SK-N-SH (cell line): ENCODE data around the gene SH3PXD2A. TPM values are rescaled to one million over a fixed set of nuclear protein-coding genes. Genes with fewer than 3 reads are reported as not detected.

Experiments used
- CTCF ChIA-PET: fragments of 300-600, 350-600 bp; formaldehyde crosslinking; extraction: SDS; loops from one replicate; lab custom pipeline; 2021; lab: Yijun Ruan, JAX
- POLR2A ChIA-PET: fragments of 350-600 bp; sonication (Branson Sonifier 250); formaldehyde crosslinking; extraction: SDS; loops from one replicate; lab custom pipeline; 2020; ENCODE audit warnings: antibody characterized with exemption, inconsistent platforms; lab: Yijun Ruan, JAX
- DNase-seq: peaks from one replicate; pipeline ENCODE4 v3.0.0; 2012
- H2AFZ ChIP-seq: fragments of 200-600 bp; sonication (generic); 2 replicates; pipeline ENCODE4 v1.8.1; 2016; ENCODE audit warnings: antibody characterized with exemption, mild to moderate bottlenecking, low read depth
- H3F3A ChIP-seq: fragments of 200-600 bp; sonication (generic); replicated peaks from 2 replicates; pipeline ENCODE3; 2016; ENCODE audit warnings: antibody characterized with exemption, mild to moderate bottlenecking; ENCODE audit not compliant: insufficient read depth
- H3K27ac ChIP-seq, 2 experiments: fragments of 200-500 bp in 1 of 2; fragments of 200-600 bp in 1 of 2; sonication (Bioruptor generic) in 1 of 2; sonication (generic), shearing (Covaris generic) in 1 of 2; 2 replicates each; pipeline versions ENCODE4 v1.5.1 to v1.6.1; 2014 to 2016; ENCODE audit warnings: low read depth in 2 of 2, inconsistent platforms in 1 of 2, low read length in 1 of 2, mild to moderate bottlenecking in 1 of 2, mixed read lengths in 1 of 2
- H3K27me3 ChIP-seq: fragments of 200-600 bp; sonication (generic), shearing (Covaris generic); 2 replicates; pipeline ENCODE4 v1.6.1; 2016; ENCODE audit warnings: mixed run types; ENCODE audit not compliant: insufficient read depth
- H3K36me3 ChIP-seq, 2 experiments: fragments of 200-500 bp in 1 of 2; fragments of 200-600 bp in 1 of 2; sonication (Bioruptor generic) in 1 of 2; sonication (generic) in 1 of 2; replicated peaks in 1 of 2; 2 replicates each; pipeline versions ENCODE3 to v1.5.1; 2014 to 2016; ENCODE audit warnings: low read length in 1 of 2, mild to moderate bottlenecking in 1 of 2; ENCODE audit not compliant: insufficient read depth in 2 of 2, control insufficient read depth in 1 of 2
- H3K4me1 ChIP-seq, 2 experiments: fragments of 200-500 bp in 1 of 2; fragments of 200-600 bp in 1 of 2; sonication (Bioruptor generic) in 1 of 2; sonication (generic), shearing (Covaris generic) in 1 of 2; 2 replicates each; pipeline versions ENCODE4 v1.5.1 to v1.6.1; 2014 to 2016; ENCODE audit warnings: low read depth in 1 of 2, low read length in 1 of 2, mixed run types in 1 of 2; ENCODE audit not compliant: insufficient read depth in 2 of 2, control insufficient read depth in 1 of 2
- H3K4me2 ChIP-seq: fragments of 200-600 bp; sonication (generic), shearing (Covaris generic); 2 replicates; pipeline ENCODE4 v1.6.1; 2017; ENCODE audit warnings: mixed run types
- H3K4me3 ChIP-seq, 2 experiments: fragments of 200-500 bp in 1 of 2; fragments of 200-600 bp in 1 of 2; sonication (Bioruptor generic) in 1 of 2; sonication (generic), shearing (Covaris generic) in 1 of 2; 2 replicates each; pipeline versions ENCODE4 v1.5.1 to v1.8.1; 2014 to 2016; ENCODE audit warnings: low read depth in 2 of 2, inconsistent platforms in 1 of 2, low read length in 1 of 2, mild to moderate bottlenecking in 1 of 2, mixed read lengths in 1 of 2, moderate library complexity in 1 of 2
- H3K79me2 ChIP-seq: fragments of 200-600 bp; sonication (generic); 2 replicates; pipeline ENCODE4 v1.8.1; 2017; ENCODE audit warnings: mild to moderate bottlenecking; ENCODE audit not compliant: insufficient read depth
- H3K9ac ChIP-seq: fragments of 200-600 bp; sonication (generic); 2 replicates; pipeline ENCODE4 v1.6.1; 2017; ENCODE audit warnings: mixed run types
- H3K9me2 ChIP-seq: fragments of 200-600 bp; sonication (generic); 2 replicates; pipeline ENCODE4 v1.6.1; 2017; ENCODE audit warnings: mixed run types
- H3K9me3 ChIP-seq: fragments of 200-600 bp; sonication (generic); 2 replicates; pipeline ENCODE4 v1.6.1; 2017; ENCODE audit warnings: mixed run types, mild to moderate bottlenecking, moderate library complexity
- H4K20me1 ChIP-seq: fragments of 200-600 bp; sonication (generic); 2 replicates; pipeline ENCODE4 v1.6.1; 2017; ENCODE audit warnings: mild to moderate bottlenecking, mixed run types; ENCODE audit not compliant: insufficient read depth
- CTCF ChIP-seq: fragments of 200-600 bp; sonication (generic); IDR thresholded peaks from 2 replicates; pipeline ENCODE4 v1.6.1; 2017; ENCODE audit warnings: antibody characterized with exemption, mild to moderate bottlenecking, moderate library complexity
- EP300 ChIP-seq, 2 experiments: IDR thresholded peaks; 2 replicates each; pipeline versions ENCODE4 v1.4.0 to v1.6.1; 2012; ENCODE audit warnings: borderline replicate concordance in 1 of 2, low read depth in 1 of 2, low read length in 1 of 2
- EZH2phosphoT487 ChIP-seq: fragments of 200-600 bp; sonication (generic); IDR thresholded peaks from 2 replicates; pipeline ENCODE4 v1.6.1; 2017; ENCODE audit warnings: low read depth, mixed run types, mild to moderate bottlenecking, antibody characterized with exemption, moderate library complexity, borderline replicate concordance
- FOXM1 ChIP-seq: IDR thresholded peaks from 2 replicates; pipeline ENCODE4 v1.4.0; 2012; ENCODE audit warnings: low read depth, mild to moderate bottlenecking
- JUND ChIP-seq: IDR thresholded peaks from 2 replicates; pipeline ENCODE4 v1.4.0; 2012
- MAX ChIP-seq: IDR thresholded peaks from 2 replicates; pipeline ENCODE4 v1.4.0; 2012; ENCODE audit warnings: low read depth
- NFIC ChIP-seq: IDR thresholded peaks from 2 replicates; pipeline ENCODE4 v1.4.0; 2012; ENCODE audit warnings: borderline replicate concordance
- NRF1 ChIP-seq: IDR thresholded peaks from 2 replicates; pipeline ENCODE4 v1.6.1; 2012; ENCODE audit warnings: low read depth, mild to moderate bottlenecking, low read length
- REST ChIP-seq: IDR thresholded peaks from 2 replicates; pipeline ENCODE4 v1.6.1; 2012; ENCODE audit warnings: mild to moderate bottlenecking, low read depth, low read length, moderate library complexity
- RFX5 ChIP-seq: IDR thresholded peaks from 2 replicates; pipeline ENCODE4 v1.6.1; 2012; ENCODE audit warnings: mild to moderate bottlenecking, improper control_type of control experiment, low read length
- RXRA ChIP-seq: IDR thresholded peaks from 2 replicates; pipeline ENCODE4 v1.4.0; 2012; ENCODE audit warnings: low read depth, mild to moderate bottlenecking, borderline replicate concordance
- SMC3 ChIP-seq: IDR thresholded peaks from 2 replicates; pipeline ENCODE4 v1.6.1; 2012; ENCODE audit warnings: low read depth, low read length, improper control_type of control experiment
- USF2 ChIP-seq: fragments of 150-350 bp; IDR thresholded peaks from 2 replicates; pipeline ENCODE4 v1.6.1; 2017; ENCODE audit warnings: antibody characterized with exemption, low read length, low read depth, borderline replicate concordance
- YY1 ChIP-seq: IDR thresholded peaks from 2 replicates; pipeline ENCODE4 v1.4.0; 2012; ENCODE audit warnings: low read depth, mild to moderate bottlenecking
- ZBTB33 ChIP-seq: IDR thresholded peaks from 2 replicates; pipeline ENCODE4 v1.4.0; 2012; ENCODE audit warnings: low read depth, borderline replicate concordance
- WGBS: methylation state at CpG from one replicate; pipeline ENCODE4 v1.1.6; 2017; ENCODE audit warnings: low lambda C conversion rate; 5-methylcytosine and 5-hydroxymethylcytosine counted together
- polyA plus RNA-seq, 3 experiments: library from polyadenylated mRNA; depleted of rRNA; stranded (reverse); fragments of >200 nt; gene quantifications; 2 replicates each; pipeline ENCODE4 v1.2.3, GENCODE V29; 2012

The SH3PXD2A gene
- polyA plus RNA-seq, 1 of the 3 experiments (the other 2 are of a cell fraction), result 2.5 TPM

- Histone ChIP-seq H2AFZ (no peak overlapping the region), H3K36me3 (no peaks in the 10 kb centered on the region), H3F3A (no peaks in the 10 kb centered on the region), H3K9me3 (no peaks in the 10 kb centered on the region), H3K4me2 (no peak overlapping the region), H3K79me2 (no peaks in the 10 kb centered on the region), H3K9me2 (no peaks in the 10 kb centered on the region), H3K9ac (no peak overlapping the region), H3K27me3 (no peaks in the 10 kb centered on the region), H3K4me1 (peaks cover 0 to 10% of the 10 kb centered on the region in 2 experiments; a peak in 2 of 4 replicates), H3K4me3 (no peak overlapping the region), H4K20me1 (no peaks in the 10 kb centered on the region), H3K27ac (peak overlapping the region in 1 of 2 experiments; percentile 25; a peak in 1 of 4 replicates)
- POLR2A ChIA-PET, result no interaction called here
- CTCF ChIA-PET, result interaction anchor here (0.6 to 9.0 kb wide), 26 partner anchors 10 to 287 kb away, joined by 3 to 129 read pairs (median 4); partner anchors contain the start of gene CALHM1
- no peak for DNase-seq
- no peak for TF ChIP-seq NRF1
- TF ChIP-seq ZBTB33, result no peak
- TF ChIP-seq USF2, result no peak
- no peak for TF ChIP-seq YY1
- TF ChIP-seq FOXM1, result no peak
- TF ChIP-seq EZH2phosphoT487, result no peak
- TF ChIP-seq JUND, result no peak
- TF ChIP-seq CTCF, result no peak
- TF ChIP-seq SMC3, result no peak
- no peak for TF ChIP-seq NFIC
- TF ChIP-seq MAX, result no peak
- TF ChIP-seq REST, result no peak
- TF ChIP-seq RFX5, result no peak
- no peak for TF ChIP-seq RXRA
- no peak for TF ChIP-seq EP300 (IDR thresholded peaks at IDR 0.05; ENCODE audit: borderline replicate concordance in 1 of 2, low read depth in 1 of 2, low read length in 1 of 2)
- 79% methylated on average over 3 of the region's 3 CpGs for WGBS
Measured at GRCh38 chr10:103599211-103599610, 256.2 kb downstream of the SH3PXD2A start.
